ENCODE data around the gene IMMP2L.

Gene IMMP2L

GRCh38 chr7:111518264-111518663 lies 44.0 kb downstream of the IMMP2L start:
- ATAC-seq (ENCODE audit: low read depth) (no peak), DNase-seq (ENCODE audit: low spot score) (no peak)
- no peak for TF ChIP-seq CTCF (IDR thresholded peaks at IDR 0.05; ENCODE audit: poor library complexity, severe bottlenecking)
- Histone ChIP-seq H3K9me3 (ENCODE audit: severe bottlenecking) (no peaks in the 10 kb centered on the region), H3K36me3 (ENCODE audit: low read depth) (no peaks in the 10 kb centered on the region; the same call in 1 of the 2 replicates), H3K27ac (ENCODE audit: poor library complexity, severe bottlenecking) (peak overlapping the region; percentile 83), H3K27me3 (ENCODE audit: insufficient read depth, poor library complexity, severe bottlenecking) (no peaks in the 10 kb centered on the region), H3K4me1 (ENCODE audit: insufficient read depth, poor library complexity, severe bottlenecking) (peaks cover 22% of the 10 kb centered on the region), H3K4me3 (ENCODE audit: severe bottlenecking) (no peak overlapping the region)

- no peak for TF ChIP-seq CTCF (IDR thresholded peaks at IDR 0.05; ENCODE audit: poor library complexity, severe bottlenecking)
- ATAC-seq (ENCODE audit: low read depth), result peak; percentile 69
- Histone ChIP-seq H3K27ac (ENCODE audit: poor library complexity, severe bottlenecking) (peak overlapping the region; percentile 83), H3K27me3 (ENCODE audit: insufficient read depth, poor library complexity, severe bottlenecking) (no peaks in the 10 kb centered on the region), H3K4me1 (ENCODE audit: insufficient read depth, poor library complexity, severe bottlenecking) (peaks cover 22% of the 10 kb centered on the region), H3K36me3 (ENCODE audit: low read depth) (peaks cover 3% of the 10 kb centered on the region; the same call in 1 of the 2 replicates), H3K9me3 (ENCODE audit: severe bottlenecking) (no peaks in the 10 kb centered on the region), H3K4me3 (ENCODE audit: severe bottlenecking) (no peak overlapping the region)
- no peak for DNase-seq (ENCODE audit: low spot score)
Observed at GRCh38 chr7:111517549-111517951, 44.7 kb downstream of the IMMP2L start.

GRCh38 chr7:111516612-111517011 lies 45.7 kb downstream of the IMMP2L start:
- Histone ChIP-seq H3K36me3 (ENCODE audit: low read depth) (peaks cover 4% of the 10 kb centered on the region; the same call in 1 of the 2 replicates), H3K9me3 (ENCODE audit: severe bottlenecking) (no peaks in the 10 kb centered on the region), H3K27me3 (ENCODE audit: insufficient read depth, poor library complexity, severe bottlenecking) (no peaks in the 10 kb centered on the region), H3K27ac (ENCODE audit: poor library complexity, severe bottlenecking) (peak overlapping the region; percentile 83), H3K4me1 (ENCODE audit: insufficient read depth, poor library complexity, severe bottlenecking) (peaks cover 27% of the 10 kb centered on the region), H3K4me3 (ENCODE audit: severe bottlenecking) (no peak overlapping the region)
- DNase-seq (ENCODE audit: low spot score) (peak; percentile 60), ATAC-seq (ENCODE audit: low read depth) (peak; percentile 81)
- TF ChIP-seq CTCF (IDR thresholded peaks at IDR 0.05; ENCODE audit: poor library complexity, severe bottlenecking), result no peak

- ATAC-seq (ENCODE audit: low read depth) (no peak), DNase-seq (ENCODE audit: low spot score) (no peak)
- Histone ChIP-seq H3K27me3 (ENCODE audit: insufficient read depth, poor library complexity, severe bottlenecking) (no peaks in the 10 kb centered on the region), H3K36me3 (ENCODE audit: low read depth) (peaks cover 4% of the 10 kb centered on the region; the same call in 1 of the 2 replicates), H3K4me3 (ENCODE audit: severe bottlenecking) (no peak overlapping the region), H3K4me1 (ENCODE audit: insufficient read depth, poor library complexity, severe bottlenecking) (peaks cover 49% of the 10 kb centered on the region), H3K27ac (ENCODE audit: poor library complexity, severe bottlenecking) (no peak overlapping the region), H3K9me3 (ENCODE audit: severe bottlenecking) (no peaks in the 10 kb centered on the region)
- no peak for TF ChIP-seq CTCF (IDR thresholded peaks at IDR 0.05; ENCODE audit: poor library complexity, severe bottlenecking)
Observed at GRCh38 chr7:111513566-111513965, 48.7 kb downstream of the IMMP2L start.

GRCh38 chr7:111511845-111512244 lies 50.4 kb downstream of the IMMP2L start:
- Histone ChIP-seq H3K27ac (ENCODE audit: poor library complexity, severe bottlenecking) (peak overlapping the region; percentile 58), H3K4me1 (ENCODE audit: insufficient read depth, poor library complexity, severe bottlenecking) (peaks cover 37% of the 10 kb centered on the region), H3K36me3 (ENCODE audit: low read depth) (0 out of 2 replicates have a peak, but pooled peaks cover 4% of the 10 kb centered on the region), H3K4me3 (ENCODE audit: severe bottlenecking) (no peak overlapping the region), H3K9me3 (ENCODE audit: severe bottlenecking) (no peaks in the 10 kb centered on the region), H3K27me3 (ENCODE audit: insufficient read depth, poor library complexity, severe bottlenecking) (no peaks in the 10 kb centered on the region)
- ATAC-seq (ENCODE audit: low read depth) (peak; percentile 41; the same call in 2 of the 3 replicates), DNase-seq (ENCODE audit: low spot score) (no peak)
- TF ChIP-seq CTCF (IDR thresholded peaks at IDR 0.05; ENCODE audit: poor library complexity, severe bottlenecking), result no peak

Measured in RWPE2 (cell line).